MM.1S (cell line): Measurements from ENCODE around the gene CKAP5.

Source experiments
- CTCF ChIP-seq: fragments of 300-600 bp; sonication (generic); IDR thresholded peaks from 2 replicates; pipeline ENCODE4 v1.5.1; 2016; ENCODE audit warnings: antibody characterized with exemption, low read length, mixed read lengths
- EZH2phosphoT487 ChIP-seq: fragments of 300-600 bp; sonication (generic); IDR thresholded peaks from 2 replicates; pipeline ENCODE4 v1.6.1; 2018; ENCODE audit warnings: antibody characterized with exemption, low read length

- no peak for TF ChIP-seq CTCF
- TF ChIP-seq EZH2phosphoT487: no peak
Measured at GRCh38 chr11:46760429-46761128, 85.5 kb downstream of the CKAP5 start.
